Neural crest cell (in vitro differentiated cells): ENCODE results near the gene EPAS1. TPM values are rescaled to one million over a fixed set of nuclear protein-coding genes. Genes with fewer than 3 reads are reported as not detected.

Experiments used
- DNase-seq: peaks from one replicate; pipeline ENCODE4 v3.0.0; 2021; ENCODE audit warnings: low read depth, mixed read lengths, low spot score
- H3K27ac Mint-ChIP-seq: one replicate; pipeline ENCODE4 v1.8.0; 2021; ENCODE audit warnings: mild to moderate bottlenecking, mixed read lengths; ENCODE audit not compliant: unreplicated experiment
- H3K27me3 Mint-ChIP-seq: 2 replicates; pipeline ENCODE4 v1.8.0; 2021; ENCODE audit warnings: low read depth, mild to moderate bottlenecking, mixed read lengths
- H3K36me3 Mint-ChIP-seq: 2 replicates; pipeline ENCODE4 v1.8.0; 2021; ENCODE audit warnings: low read depth, mild to moderate bottlenecking, mixed read lengths
- H3K4me1 Mint-ChIP-seq: 2 replicates; pipeline ENCODE4 v1.8.0; 2021; ENCODE audit warnings: mixed read lengths
- H3K4me3 Mint-ChIP-seq: one replicate; pipeline ENCODE4 v1.8.0; 2021; ENCODE audit warnings: mild to moderate bottlenecking, mixed read lengths
- H3K9me3 Mint-ChIP-seq: 2 replicates; pipeline ENCODE4 v1.8.0; 2021; ENCODE audit warnings: mixed read lengths
- CTCF ChIP-seq: fragments of 200-600 bp; sonication (generic); conservative IDR thresholded peaks from 2 replicates; pipeline ENCODE4 v1.5.0; 2021; ENCODE audit warnings: antibody characterized with exemption, mild to moderate bottlenecking
- total RNA-seq: library from RNA; stranded (reverse); gene quantifications from 2 replicates; pipeline ENCODE4 v1.2.1, GENCODE V29; 2021

The EPAS1 gene
- total RNA-seq, 1 donor from 2014 or later = 0.14 TPM

- TF ChIP-seq CTCF = no peak
- Mint-ChIP-seq H3K9me3 (no peaks in the 10 kb centered on the region), H3K27ac (peak overlapping the region; percentile 68), H3K27me3 (peaks cover 6% of the 10 kb centered on the region), H3K36me3 (no peaks in the 10 kb centered on the region), H3K4me1 (peaks cover 31% of the 10 kb centered on the region), H3K4me3 (peak overlapping the region; percentile 13)
- DNase-seq = no peak
These were observed 35.6 kb downstream of the EPAS1 start for GRCh38 chr2:46332686-46333281.

GRCh38 chr2:46333912-46334311 is 36.7 kb downstream of the EPAS1 start:
- H3K36me3 Mint-ChIP-seq = no peaks in the 10 kb centered on the region
- peaks cover 6% of the 10 kb centered on the region for H3K27me3 Mint-ChIP-seq
- DNase-seq = no peak
- TF ChIP-seq CTCF = no peak
- no peak overlapping the region for H3K27ac Mint-ChIP-seq
- no peaks in the 10 kb centered on the region for H3K9me3 Mint-ChIP-seq
- no peak overlapping the region for H3K4me3 Mint-ChIP-seq
- peaks cover 35% of the 10 kb centered on the region for H3K4me1 Mint-ChIP-seq

- no peak overlapping the region for H3K27ac Mint-ChIP-seq
- no peaks in the 10 kb centered on the region for H3K9me3 Mint-ChIP-seq
- H3K27me3 Mint-ChIP-seq = peaks cover 6% of the 10 kb centered on the region
- no peak overlapping the region for H3K4me3 Mint-ChIP-seq
- H3K4me1 Mint-ChIP-seq = peaks cover 35% of the 10 kb centered on the region
- H3K36me3 Mint-ChIP-seq = no peaks in the 10 kb centered on the region
- no peak for TF ChIP-seq CTCF
- no peak for DNase-seq
These were observed 37.4 kb downstream of the EPAS1 start for GRCh38 chr2:46334389-46335271.

- TF ChIP-seq CTCF = no peak
- no peaks in the 10 kb centered on the region for H3K36me3 Mint-ChIP-seq
- DNase-seq = peak; percentile 22
These were observed 38.4 kb downstream of the EPAS1 start for GRCh38 chr2:46335391-46336282.

GRCh38 chr2:46336283-46336959 is 39.2 kb downstream of the EPAS1 start:
- TF ChIP-seq CTCF = no peak
- Mint-ChIP-seq H3K36me3 (no peaks in the 10 kb centered on the region), H3K27ac (peak overlapping the region; percentile 85), H3K4me1 (peaks cover 26% of the 10 kb centered on the region), H3K9me3 (no peaks in the 10 kb centered on the region), H3K27me3 (peaks cover 6% of the 10 kb centered on the region), H3K4me3 (no peak overlapping the region)
- no peak for DNase-seq

More at GRCh38 chr2:46335391-46336282, 38.4 kb downstream of the EPAS1 start:
- H3K9me3 Mint-ChIP-seq = no peaks in the 10 kb centered on the region
- peak overlapping the region; percentile 85 for H3K27ac Mint-ChIP-seq
- peaks cover 30% of the 10 kb centered on the region for H3K4me1 Mint-ChIP-seq
- peak overlapping the region; percentile 21 for H3K4me3 Mint-ChIP-seq
- H3K27me3 Mint-ChIP-seq = peaks cover 6% of the 10 kb centered on the region
